Neutrophil (primary cell): ENCODE measurements around the gene LMO2.
"Not testable (repeated sequence)": the region's sequence is repeated elsewhere in the genome, so short reads cannot be mapped to it uniquely, and the experiment has no call there.

Experiments
- H3K27ac ChIP-seq: fragments of 200-600 bp; sonication (generic); 2 replicates; pipeline ENCODE4 v1.5.1; 2016; ENCODE audit warnings: mild to moderate bottlenecking, moderate library complexity
- H3K27me3 ChIP-seq: fragments of 200-600 bp; sonication (generic); 2 replicates; pipeline ENCODE4 v1.6.0; 2016; ENCODE audit warnings: mild to moderate bottlenecking
- H3K36me3 ChIP-seq: fragments of 200-600 bp; sonication (generic); 2 replicates; pipeline ENCODE4 v1.5.1; 2017
- H3K4me1 ChIP-seq, 2 experiments: fragments of 200-600 bp in 1 of 2; sonication (generic) in 1 of 2; 1 replicate in 1 of 2; 2 replicates in 1 of 2; pipeline versions ENCODE4 v1.5.1 to v1.6.1; 2013 to 2016; ENCODE audit warnings: low read depth in 1 of 2, low read length in 1 of 2, mild to moderate bottlenecking in 1 of 2, moderate library complexity in 1 of 2; ENCODE audit not compliant: control insufficient read depth in 1 of 2, insufficient read depth in 1 of 2
- H3K4me3 ChIP-seq, 2 experiments: fragments of 200-600 bp in 1 of 2; sonication (generic) in 1 of 2; 1 replicate in 1 of 2; 2 replicates in 1 of 2; pipeline ENCODE4 v1.5.1; 2013 to 2016; ENCODE audit warnings: low read depth in 1 of 2, low read length in 1 of 2, mild to moderate bottlenecking in 1 of 2, moderate library complexity in 1 of 2
- H3K9me3 ChIP-seq: fragments of 200-600 bp; sonication (generic); 2 replicates; pipeline ENCODE4 v1.5.1; 2016
- TF ChIP-seq, protein P1 (sequence below): fragments of 200-600 bp; sonication (generic); IDR thresholded peaks from 2 replicates; pipeline ENCODE4 v1.5.1; 2016; ENCODE audit warnings: antibody characterized with exemption

The LMO2 gene

GRCh38 chr11:33843018-33843417, 48.9 kb downstream of the LMO2 start:
- Histone ChIP-seq H3K27ac (no peak overlapping the region), H3K9me3 (no peaks in the 10 kb centered on the region), H3K27me3 (peaks cover 14% of the 10 kb centered on the region), H3K36me3 (no peaks in the 10 kb centered on the region), H3K4me1 (no peaks in the 10 kb centered on the region), H3K4me3 (no peak overlapping the region)
- TF ChIP-seq, protein P1, sequence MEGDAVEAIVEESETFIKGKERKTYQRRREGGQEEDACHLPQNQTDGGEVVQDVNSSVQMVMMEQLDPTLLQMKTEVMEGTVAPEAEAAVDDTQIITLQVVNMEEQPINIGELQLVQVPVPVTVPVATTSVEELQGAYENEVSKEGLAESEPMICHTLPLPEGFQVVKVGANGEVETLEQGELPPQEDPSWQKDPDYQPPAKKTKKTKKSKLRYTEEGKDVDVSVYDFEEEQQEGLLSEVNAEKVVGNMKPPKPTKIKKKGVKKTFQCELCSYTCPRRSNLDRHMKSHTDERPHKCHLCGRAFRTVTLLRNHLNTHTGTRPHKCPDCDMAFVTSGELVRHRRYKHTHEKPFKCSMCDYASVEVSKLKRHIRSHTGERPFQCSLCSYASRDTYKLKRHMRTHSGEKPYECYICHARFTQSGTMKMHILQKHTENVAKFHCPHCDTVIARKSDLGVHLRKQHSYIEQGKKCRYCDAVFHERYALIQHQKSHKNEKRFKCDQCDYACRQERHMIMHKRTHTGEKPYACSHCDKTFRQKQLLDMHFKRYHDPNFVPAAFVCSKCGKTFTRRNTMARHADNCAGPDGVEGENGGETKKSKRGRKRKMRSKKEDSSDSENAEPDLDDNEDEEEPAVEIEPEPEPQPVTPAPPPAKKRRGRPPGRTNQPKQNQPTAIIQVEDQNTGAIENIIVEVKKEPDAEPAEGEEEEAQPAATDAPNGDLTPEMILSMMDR, result no peak

DNA sequence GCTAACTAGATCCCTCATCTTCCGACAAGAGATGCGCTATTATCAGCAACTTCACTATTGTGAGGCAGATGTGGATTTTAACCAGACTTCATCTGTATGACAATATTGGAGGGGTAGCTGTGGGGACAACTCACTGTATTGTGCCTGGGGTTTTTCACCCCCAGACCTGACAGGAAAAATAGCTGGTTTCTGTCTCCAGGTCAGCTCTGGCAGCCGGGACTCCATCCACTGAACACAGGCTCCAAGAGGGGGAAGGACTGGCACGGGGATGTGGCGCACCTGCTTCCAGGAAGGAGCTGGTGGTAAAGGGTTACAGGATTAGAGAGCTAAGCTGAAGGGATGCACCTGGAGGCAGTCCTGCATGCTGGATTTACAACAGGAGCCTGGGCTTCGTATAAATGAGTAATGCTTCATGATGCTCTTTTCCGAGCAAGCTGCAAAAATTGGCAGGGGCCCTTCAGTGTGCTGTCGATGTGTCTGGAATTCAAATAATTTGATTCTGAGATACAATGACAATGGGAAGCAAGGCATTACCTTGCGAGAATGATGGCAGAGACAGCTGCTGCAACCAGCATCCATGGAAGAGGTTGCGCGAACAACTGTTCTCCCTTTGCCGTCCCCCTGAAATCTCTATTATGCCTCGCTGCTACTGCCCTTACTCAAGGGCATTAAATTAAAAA, 49.5 kb downstream of the LMO2 start:
- H3K4me3 ChIP-seq, result no peak overlapping the region
- no peaks in the 10 kb centered on the region for H3K4me1 ChIP-seq
- peaks cover 14% of the 10 kb centered on the region for H3K27me3 ChIP-seq
- no peaks in the 10 kb centered on the region for H3K36me3 ChIP-seq
- TF ChIP-seq, protein P1, result no peak
- H3K27ac ChIP-seq, result no peak overlapping the region
- no peaks in the 10 kb centered on the region for H3K9me3 ChIP-seq

DNA sequence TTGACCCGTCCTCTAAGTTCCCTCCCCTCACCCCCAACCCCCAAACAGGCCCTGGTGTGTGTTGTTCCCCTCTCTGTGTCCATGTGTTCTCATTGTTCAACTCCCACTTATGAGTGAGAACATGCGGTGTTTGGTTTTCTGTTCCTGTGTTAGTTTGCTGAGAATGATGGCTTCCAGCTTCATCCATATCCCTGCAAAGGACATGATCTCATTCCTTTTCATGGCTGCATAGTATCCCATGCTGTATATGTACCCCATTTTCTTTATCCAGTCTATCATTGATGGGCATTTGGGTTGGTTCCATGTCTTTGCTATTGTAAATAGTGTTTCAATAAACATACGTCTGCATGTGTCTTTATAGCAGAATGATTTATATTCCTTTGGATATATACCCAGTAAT, 53.6 kb downstream of the LMO2 start:
- H3K9me3 ChIP-seq, H3K4me1 ChIP-seq, H3K27ac ChIP-seq, H3K36me3 ChIP-seq, H3K4me3 ChIP-seq: not testable (repeated sequence)
- H3K27me3 ChIP-seq, result peaks cover 33% of the 10 kb centered on the region

GRCh38 chr11:33837334-33837733, 54.5 kb downstream of the LMO2 start:
- peaks cover 41% of the 10 kb centered on the region for H3K27me3 ChIP-seq
- H3K27ac ChIP-seq, H3K4me3 ChIP-seq, H3K36me3 ChIP-seq, H3K9me3 ChIP-seq, H3K4me1 ChIP-seq: not testable (repeated sequence)

DNA sequence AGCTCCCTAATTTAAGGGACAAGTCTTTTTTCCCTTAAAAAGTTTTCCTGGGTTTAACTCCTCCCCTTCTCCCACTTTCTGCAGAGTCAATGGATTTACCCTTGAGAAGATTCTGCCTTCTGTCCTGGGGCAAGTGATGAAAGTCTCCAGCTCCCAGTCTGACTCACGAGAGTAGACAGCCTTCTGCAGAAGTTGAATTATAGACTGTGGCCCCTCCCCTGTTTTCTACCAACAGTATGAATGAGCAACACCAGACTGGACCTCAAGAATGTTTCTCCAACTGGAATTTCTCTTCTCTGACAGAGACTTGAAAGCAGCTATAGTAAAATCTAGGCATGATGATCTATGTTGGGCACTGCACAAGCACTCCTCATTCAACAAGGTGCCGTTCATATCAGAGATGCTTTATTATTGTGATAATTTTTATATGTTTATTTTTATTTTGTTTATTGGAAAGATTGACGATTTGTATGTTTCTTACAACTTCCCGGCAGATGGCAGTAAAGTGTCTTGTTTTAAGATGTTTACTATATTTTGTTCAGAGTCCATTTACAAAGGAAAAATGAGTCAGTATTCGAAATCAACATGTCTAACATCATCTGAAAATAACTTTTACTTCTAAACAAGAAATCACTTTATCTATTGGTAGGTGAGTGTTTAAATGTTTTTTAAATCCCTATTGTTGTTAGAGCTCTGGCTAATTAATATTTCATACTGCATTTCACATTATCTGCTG, 56.6 kb downstream of the LMO2 start:
- Histone ChIP-seq H3K4me1 (no peaks in the 10 kb centered on the region), H3K36me3 (no peaks in the 10 kb centered on the region), H3K27ac (no peak overlapping the region), H3K4me3 (no peak overlapping the region), H3K27me3 (peaks cover 53% of the 10 kb centered on the region), H3K9me3 (no peaks in the 10 kb centered on the region)
- TF ChIP-seq, protein P1, result no peak

DNA sequence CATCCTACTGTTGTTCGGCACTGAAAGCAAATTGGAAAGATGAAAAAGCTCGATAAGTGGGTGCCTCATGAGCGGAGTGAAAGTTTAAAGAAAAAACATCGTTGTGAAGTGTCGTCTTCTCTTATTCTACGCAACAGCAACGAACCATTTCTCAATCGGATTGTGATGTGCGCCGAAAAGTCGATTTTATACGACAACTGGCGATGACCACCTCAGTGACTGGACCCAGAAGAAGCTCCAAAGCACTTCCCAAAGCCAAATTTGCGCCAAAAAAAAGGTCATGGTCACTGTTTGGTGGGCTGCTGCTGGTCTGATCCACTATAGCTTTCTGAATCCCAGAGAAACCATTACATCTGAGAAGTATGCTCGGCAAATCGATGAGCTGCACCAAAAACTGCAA, 59.2 kb downstream of the LMO2 start:
- Histone ChIP-seq H3K27me3 (peaks cover 71% of the 10 kb centered on the region), H3K9me3 (no peaks in the 10 kb centered on the region), H3K27ac (no peak overlapping the region), H3K4me1 (peaks cover 8 to 12% of the 10 kb centered on the region in 2 experiments), H3K4me3 (no peak overlapping the region), H3K36me3 (no peaks in the 10 kb centered on the region)
- TF ChIP-seq, protein P1, result no peak
